Activated CD4-positive, alpha-beta T cell treated with anti-CD3 and anti-CD28 coated beads, Interleukin-2, amount 50 U/mL, for 16 hours (primary cell): ENCODE results near the gene MPP1.
"Not testable (repeated sequence)": the region's sequence is repeated elsewhere in the genome, so short reads cannot be mapped to it uniquely, and the experiment has no call there.

Experiments
- DNase-seq: peaks from one replicate; pipeline ENCODE4 v3.0.0-alpha.2; 2020

MPP1 gene

GRCh38 chrX:154804957-154805695 lies at the start of gene MPP1:
Gene MPP1 (minus strand): TSS chrX:154805485. CDS start chrX:154805373, 112 bp downstream.
- DNase-seq, result peak; percentile 72

- no peak for DNase-seq
Measured at GRCh38 chrX:154850957-154851611, 45.8 kb upstream of the MPP1 start.

- DNase-seq, result peak; percentile 35
Measured at GRCh38 chrX:154840856-154841255, 35.6 kb upstream of the MPP1 start.

GRCh38 chrX:154836163-154836562 lies 30.9 kb upstream of the MPP1 start:
- no peak for DNase-seq

DNA sequence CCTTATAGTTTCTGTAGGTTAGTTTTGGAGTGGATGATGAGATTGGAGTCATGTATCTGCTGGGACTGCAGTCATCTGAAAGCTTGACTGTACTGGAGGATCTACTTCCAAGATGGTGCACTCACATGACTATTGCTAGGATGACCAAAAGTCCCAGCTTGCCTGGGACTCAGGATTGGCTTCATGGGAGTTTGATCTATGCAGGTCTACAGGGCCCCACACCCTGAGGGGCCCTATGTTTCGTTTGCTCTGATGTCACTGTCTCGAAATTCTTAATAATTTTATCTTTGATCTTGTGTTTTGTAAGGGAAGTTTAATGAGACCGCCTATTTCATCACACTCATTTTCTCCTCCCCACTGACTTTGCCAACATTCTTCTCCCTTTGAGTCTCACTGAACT lies 29.3 kb upstream of the MPP1 start, which contains the start of gene SMIM9:
Gene SMIM9 (minus strand): TSS at position 101 of the 400 bp plus-strand sequence. CDS start 3,806 bp downstream, outside the sequence.
- no peak for DNase-seq

DNA sequence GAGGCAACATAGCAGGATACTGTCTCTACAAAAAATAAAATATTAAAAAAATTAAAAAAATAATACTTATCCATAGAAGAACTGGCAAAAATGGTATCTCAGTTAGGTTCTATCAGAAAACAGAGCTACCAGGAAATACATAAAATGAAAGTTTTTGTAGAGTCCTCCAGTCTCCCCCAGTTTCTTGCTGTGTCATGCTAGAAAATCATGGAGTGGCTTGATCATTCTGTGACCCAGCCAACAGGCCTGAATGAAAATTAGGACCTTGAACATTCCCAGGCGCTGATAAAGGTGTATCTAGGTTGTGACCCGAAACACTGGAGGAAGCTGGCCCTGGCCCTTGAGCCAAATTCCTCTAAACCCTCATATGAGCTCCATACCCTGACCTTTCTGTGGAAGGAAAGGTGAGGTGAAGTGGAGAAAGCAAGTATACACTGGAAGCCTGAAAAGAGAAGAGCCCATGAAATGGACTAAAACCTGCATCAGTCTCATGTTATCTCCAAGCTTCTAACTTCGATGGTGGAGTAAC lies 28.5 kb upstream of the MPP1 start:
- no peak for DNase-seq

- DNase-seq, result no peak
Measured at GRCh38 chrX:154829926-154830442, 24.7 kb upstream of the MPP1 start.

GRCh38 chrX:154829134-154829533 lies 23.8 kb upstream of the MPP1 start:
- DNase-seq, result no peak

- DNase-seq, result no peak
Measured at GRCh38 chrX:154828016-154828408, 22.7 kb upstream of the MPP1 start.

DNA sequence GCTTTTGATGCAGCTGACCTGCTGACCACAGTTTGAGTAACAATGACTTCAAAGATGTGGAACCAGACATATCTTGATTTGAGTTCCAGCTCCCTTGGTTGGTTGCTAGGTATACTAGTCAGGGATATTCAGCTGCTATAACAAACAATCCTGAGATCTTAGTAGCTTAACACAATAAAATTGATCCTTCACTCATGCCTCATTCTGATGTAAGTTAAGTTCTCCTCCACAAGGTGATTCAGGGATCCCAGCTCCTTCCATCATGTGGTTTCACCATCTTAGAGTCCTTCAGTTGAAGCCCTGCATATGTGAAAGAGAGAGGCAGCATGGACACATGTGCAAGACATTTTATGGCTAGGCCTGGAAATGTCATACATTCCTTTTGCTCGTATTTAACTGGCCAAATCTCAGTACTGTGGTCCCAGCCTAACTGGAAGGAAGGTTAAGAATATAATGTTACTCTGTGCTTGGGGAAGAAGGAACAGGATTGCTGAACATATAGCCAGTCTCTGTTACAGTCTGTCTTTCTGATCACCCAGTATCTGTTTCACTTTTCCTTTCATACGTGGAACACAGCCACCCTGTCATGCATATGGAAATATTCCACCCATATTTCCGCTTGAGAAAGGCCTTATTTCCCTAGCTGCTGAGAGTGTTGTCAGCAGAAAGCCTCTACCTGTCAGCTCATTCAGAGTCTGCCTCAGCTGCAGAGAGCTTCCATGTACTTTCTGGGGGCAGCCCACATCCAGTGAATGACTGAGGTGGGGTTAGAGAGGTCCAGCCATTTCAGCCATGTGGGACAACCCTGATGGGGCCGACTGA lies 22.1 kb upstream of the MPP1 start:
- DNase-seq, result peak; percentile 13

DNA sequence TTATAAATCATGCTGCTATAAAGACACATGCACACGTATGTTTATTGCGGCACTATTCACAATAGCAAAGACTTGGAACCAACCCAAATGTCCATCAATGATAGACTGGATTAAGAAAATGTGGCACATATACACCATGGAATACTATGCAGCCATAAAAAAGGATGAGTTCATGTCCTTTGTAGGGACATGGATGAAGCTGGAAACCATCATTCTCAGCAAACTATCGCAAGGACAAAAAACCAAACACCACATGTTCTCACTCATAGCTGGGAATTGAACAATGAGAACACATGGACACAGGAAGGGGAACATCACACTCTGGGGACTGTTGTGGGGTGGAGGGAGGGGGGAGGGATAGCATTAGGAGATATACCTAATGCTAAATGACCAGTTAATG lies 20.3 kb upstream of the MPP1 start:
- DNase-seq, result not testable (repeated sequence)

DNA sequence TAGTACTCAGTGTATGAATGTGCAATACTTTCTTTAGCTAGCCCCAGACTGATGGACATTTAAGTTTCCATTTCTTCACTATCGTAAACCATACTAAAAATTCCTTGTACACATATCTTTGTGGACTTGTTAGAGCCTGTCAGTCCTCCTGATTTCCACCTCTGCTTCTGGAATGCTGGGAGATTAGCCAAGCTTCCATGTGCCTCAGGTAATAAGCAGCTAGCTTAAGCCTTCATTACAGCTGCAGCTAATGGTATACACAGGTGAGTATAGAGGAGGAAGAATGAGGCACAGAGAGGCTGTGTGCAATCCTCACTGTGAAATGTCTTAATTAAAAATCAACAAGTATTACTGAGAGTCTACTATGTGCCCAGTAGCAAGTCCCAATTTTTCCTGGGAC lies 19.4 kb upstream of the MPP1 start:
- no peak for DNase-seq

- no peak for DNase-seq
Measured at GRCh38 chrX:154822029-154822428, 16.7 kb upstream of the MPP1 start.

- DNase-seq, result no peak
Measured at GRCh38 chrX:154821523-154821922, 16.2 kb upstream of the MPP1 start.

DNA sequence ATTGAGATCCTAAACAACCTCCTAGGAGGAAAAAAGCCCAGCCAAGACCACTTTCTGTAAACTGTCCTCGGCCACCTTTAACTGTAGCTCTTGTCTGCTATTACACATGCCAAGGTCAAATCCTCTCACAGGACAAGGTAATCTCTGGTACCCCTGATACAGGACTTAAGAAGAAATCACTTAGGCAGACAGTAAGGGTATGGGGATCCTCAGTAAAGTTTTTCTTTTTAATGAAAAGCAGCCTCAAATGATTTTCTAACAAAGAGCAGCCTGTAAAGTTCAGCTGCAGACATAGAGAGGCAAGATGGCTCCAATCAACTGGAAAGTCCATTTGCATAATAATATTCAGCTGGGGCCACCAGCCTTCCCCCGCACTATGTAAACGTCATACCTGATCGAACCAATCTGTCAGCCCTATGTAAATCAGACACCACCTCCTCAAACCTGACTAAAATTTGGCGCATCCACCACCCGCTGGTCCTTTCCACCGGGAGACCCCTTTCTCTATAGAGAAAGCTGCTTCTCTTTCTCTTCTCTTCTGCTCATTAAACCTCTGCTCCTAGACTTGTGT lies 14.6 kb upstream of the MPP1 start:
- DNase-seq, result no peak

- DNase-seq, result no peak
Measured at GRCh38 chrX:154818916-154819770, 13.9 kb upstream of the MPP1 start.

GRCh38 chrX:154817048-154817618 lies 11.8 kb upstream of the MPP1 start:
- not testable (repeated sequence) for DNase-seq

- not testable (repeated sequence) for DNase-seq
Measured at GRCh38 chrX:154816326-154816898, 11.1 kb upstream of the MPP1 start.

GRCh38 chrX:154815274-154815818 lies 10.1 kb upstream of the MPP1 start:
- DNase-seq, result no peak

DNA sequence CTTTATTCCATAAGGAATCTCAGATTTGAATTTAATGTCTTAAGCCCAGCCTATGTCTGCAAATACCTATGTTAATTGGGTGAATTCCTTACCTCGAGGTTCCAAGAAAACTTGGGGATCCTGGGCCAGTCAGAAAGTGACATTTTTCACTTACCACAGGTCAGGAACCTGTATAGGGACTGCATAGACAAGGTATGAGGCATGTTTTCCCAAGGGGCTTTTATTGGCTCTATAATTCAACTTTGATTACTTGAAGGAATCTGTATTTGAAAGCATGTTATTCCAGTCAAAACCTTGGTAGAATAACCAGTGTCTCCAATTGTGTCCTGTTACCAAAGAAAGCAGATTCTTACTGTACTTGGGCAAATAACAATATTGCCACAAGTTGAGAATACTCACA lies 8.5 kb upstream of the MPP1 start:
- no peak for DNase-seq
